ENCODE results near the gene SLC4A1AP. TPM values are rescaled to one million over a fixed set of nuclear protein-coding genes. Genes with fewer than 3 reads are reported as not detected.

The SLC4A1AP gene
- total and polyA plus RNA-seq, 10 of the 15 experiments (the other 5 are each of a cell fraction or from before 2014, with no cell fraction given) = 6.5 to 30.1 (median 21.5) TPM

DNA sequence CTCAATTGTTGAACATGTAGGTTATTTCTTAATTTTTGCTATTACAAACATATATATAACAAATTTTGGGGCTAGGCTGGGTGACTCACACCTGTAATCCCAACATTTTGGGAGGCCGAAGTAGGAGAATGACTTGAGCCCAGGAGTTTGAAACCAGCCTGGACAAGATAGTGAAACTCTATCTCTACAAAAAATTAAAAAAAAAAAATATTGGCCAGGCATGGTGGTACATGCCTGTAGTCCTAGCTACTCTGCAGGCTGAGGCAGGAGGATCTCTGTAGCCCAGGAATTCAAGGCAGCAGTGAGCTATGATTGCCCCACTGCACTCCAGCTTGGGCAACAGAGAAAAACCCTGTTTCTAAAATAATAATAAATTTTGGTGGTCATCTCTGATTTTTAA is 23.5 kb downstream of the SLC4A1AP start (continued):
- TF ChIP-seq STAT1 (conservative IDR thresholded peaks at IDR 0.05) (no peak), ZBTB4 (CRISPR knock-in tag; IDR thresholded peaks at IDR 0.05) (no peak)

- Histone ChIP-seq H3K4me3 (no peak overlapping the region), H3K4me1 (ENCODE audit: control insufficient read depth, insufficient read depth, low read length) (no peaks in the 10 kb centered on the region), H3K9ac (ENCODE audit: control insufficient read depth, insufficient read depth, low read length) (no peak overlapping the region), H4K20me1 (ENCODE audit: control insufficient read depth, insufficient read depth) (no peaks in the 10 kb centered on the region), H3K9me3 (replicated peaks; ENCODE audit: control insufficient read depth, insufficient read depth, low read length) (no peaks in the 10 kb centered on the region), H3K79me2 (ENCODE audit: control insufficient read depth, insufficient read depth, low read length) (no peaks in the 10 kb centered on the region), H3K4me2 (ENCODE audit: control insufficient read depth, insufficient read depth) (no peak overlapping the region), H3K27ac (ENCODE audit: control insufficient read depth, insufficient read depth) (no peak overlapping the region), H3K27me3 (replicated peaks in 1 of 2; ENCODE audit: control insufficient read depth in 2 of 2, insufficient read depth in 2 of 2, low read length in 1 of 2) (no peaks in the 10 kb centered on the region), H3K36me3 (ENCODE audit: control insufficient read depth in 2 of 2, insufficient read depth in 2 of 2, low read length in 1 of 2) (peaks cover 3 to 12% of the 10 kb centered on the region in 2 experiments), H2AFZ (ENCODE audit: control insufficient read depth, low read depth, low read length) (no peak overlapping the region)
- ATAC-seq (no peak), DNase-seq (ENCODE audit: low read depth, low spot score) (no peak), FAIRE-seq (no peak)
- RAD21 ChIA-PET (ENCODE audit: unreplicated experiment) = no interaction called here
- POLR2A ChIA-PET = no interaction called here
- in situ Hi-C loops (cut with MboI) = no loop called here
- CTCF ChIA-PET = interaction anchor here (0.6 to 3.0 kb wide), 4 partner anchors 9 to 549 kb away, joined by 3 to 15 read pairs (median 4); no protein-coding TSS in a partner anchor
- no TSS peak for BruUV-seq (replicated peaks)
- SMC1A ChIA-PET (ENCODE audit: uncharacterized antibody, unreplicated experiment) = interaction anchor here (0.6 kb wide), 1 partner anchor 80 kb away, joined by 3 read pairs; no protein-coding TSS in a partner anchor
- 98% methylated on average over 2 of the region's 2 CpGs for WGBS (ENCODE audit: insufficient coverage, insufficient replicate concordance, low lambda C conversion rate, missing lambda C conversion rate)
- intact Hi-C loops (cut with micrococcal nuclease; ENCODE audit: unreplicated experiment) = loop anchor here (10.0 kb wide), 1 partner anchor 285 kb away; the partner anchor contains the start of gene PPM1G
- TF ChIP-seq ZBTB4 (CRISPR knock-in tag; IDR thresholded peaks at IDR 0.05) = no peak
- TF ChIP-seq IKZF2 (IDR thresholded peaks at IDR 0.05) = no peak
- no peak for TF ChIP-seq ASH2L (IDR thresholded peaks at IDR 0.05; ENCODE audit: borderline replicate concordance, low read depth)
- TF ChIP-seq CUX1 (IDR thresholded peaks at IDR 0.05; ENCODE audit: insufficient replicate concordance, low read depth, low read length) = no peak
- no peak for TF ChIP-seq RBBP5 (conservative IDR thresholded peaks at IDR 0.05)
- no peak for TF ChIP-seq EED (IDR thresholded peaks at IDR 0.05; ENCODE audit: low read depth)
- no peak for TF ChIP-seq ZNF274 (IDR thresholded peaks at IDR 0.05; ENCODE audit: insufficient read depth, insufficient read length)
- TF ChIP-seq FOXM1 (IDR thresholded peaks at IDR 0.05; ENCODE audit: low read depth, low read length) = no peak
Observed at GRCh38 chr2:27689424-27689823, 25.7 kb downstream of the SLC4A1AP start.
